Measurements from ENCODE around the gene CDC123. TPM values are rescaled to one million over a fixed set of nuclear protein-coding genes. Genes with fewer than 3 reads are reported as not detected.
"Not testable (repeated sequence)": the region's sequence is repeated elsewhere in the genome, so short reads cannot be mapped to it uniquely, and the experiment has no call there.

The CDC123 gene
- total and polyA plus RNA-seq, 4 donors: 36.7 to 66.7 (median 46.9) TPM

DNA sequence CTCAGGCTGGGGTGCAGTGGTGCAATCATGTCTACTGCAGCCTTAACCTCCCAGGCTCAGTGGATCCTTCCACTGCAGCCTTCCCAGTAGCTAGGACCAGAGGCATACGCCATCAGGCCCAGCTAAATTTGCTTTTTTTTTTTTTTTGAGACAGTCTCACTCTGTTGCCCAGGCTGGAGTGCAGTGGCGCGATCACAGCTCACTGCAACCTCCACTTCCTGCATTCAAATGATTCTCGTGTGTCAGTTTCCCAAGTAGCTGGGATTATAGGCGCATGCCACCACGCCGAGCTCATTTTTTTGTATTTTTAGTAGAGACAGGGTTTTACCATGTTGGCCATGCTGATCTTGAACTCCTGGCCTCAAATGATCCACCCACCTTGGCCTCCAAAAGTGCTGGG lies 81.9 kb downstream of the CDC123 start:
- DNase-seq; H3K27ac ChIP-seq (ENCODE audit: low read depth in 1 of 2, low read length in 2 of 2); H3K9me3 ChIP-seq (ENCODE audit: control insufficient read depth, low read length); H3K27me3 ChIP-seq (ENCODE audit: control insufficient read depth in 1 of 2, insufficient read depth in 2 of 2, low read length in 1 of 2); H3K4me3 ChIP-seq (ENCODE audit: low read length in 2 of 2); intact Hi-C loops (cut with DNase I); H3K4me1 ChIP-seq (ENCODE audit: control insufficient read depth in 1 of 2, insufficient read depth in 2 of 2, low read length in 2 of 2); ATAC-seq (ENCODE audit: low FRiP score); H3K36me3 ChIP-seq (ENCODE audit: control insufficient read depth in 1 of 2, insufficient read depth in 2 of 2, low read length in 1 of 2): not testable (repeated sequence)
- WGBS, 2 donors: 78 to 87% methylated on average over 7 of the region's 7 CpGs

DNA sequence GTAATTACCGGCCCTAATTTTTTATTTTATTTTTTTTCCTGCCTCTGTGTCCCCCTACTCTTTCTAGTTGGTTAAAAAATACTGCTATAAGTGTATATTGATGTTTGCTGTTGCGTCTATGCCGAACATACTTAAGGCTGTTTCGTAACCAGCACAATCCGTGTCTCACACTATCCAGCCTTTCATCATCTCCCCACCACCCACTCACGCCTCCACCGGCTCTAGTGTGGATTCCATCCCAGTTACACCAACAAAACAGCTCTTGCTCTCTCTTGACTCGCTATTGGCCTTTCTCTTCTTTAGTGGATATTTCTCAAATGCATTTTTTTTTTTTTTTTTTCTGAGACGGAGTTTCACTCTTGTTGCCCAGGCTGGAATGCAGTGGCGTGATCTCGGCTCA lies 83.3 kb downstream of the CDC123 start:
- Histone ChIP-seq H3K4me3 (ENCODE audit: low read length in 2 of 2) (no peak overlapping the region), H3K9me3 (ENCODE audit: control insufficient read depth, low read length) (no peaks in the 10 kb centered on the region), H3K36me3 (ENCODE audit: control insufficient read depth in 1 of 2, insufficient read depth in 2 of 2, low read length in 1 of 2) (no peaks in the 10 kb centered on the region), H3K4me1 (ENCODE audit: control insufficient read depth in 1 of 2, insufficient read depth in 2 of 2, low read length in 2 of 2) (no peaks in the 10 kb centered on the region), H3K27me3 (ENCODE audit: control insufficient read depth in 1 of 2, insufficient read depth in 2 of 2, low read length in 1 of 2) (no peaks in the 10 kb centered on the region), H3K27ac (ENCODE audit: low read depth in 1 of 2, low read length in 2 of 2) (no peak overlapping the region)
- ATAC-seq (ENCODE audit: low FRiP score): no peak
- 87 to 92% methylated on average over 11 of the region's 11 CpGs for WGBS, 2 donors
- intact Hi-C loops (cut with DNase I): no loop called here
- no peak for DNase-seq

DNA sequence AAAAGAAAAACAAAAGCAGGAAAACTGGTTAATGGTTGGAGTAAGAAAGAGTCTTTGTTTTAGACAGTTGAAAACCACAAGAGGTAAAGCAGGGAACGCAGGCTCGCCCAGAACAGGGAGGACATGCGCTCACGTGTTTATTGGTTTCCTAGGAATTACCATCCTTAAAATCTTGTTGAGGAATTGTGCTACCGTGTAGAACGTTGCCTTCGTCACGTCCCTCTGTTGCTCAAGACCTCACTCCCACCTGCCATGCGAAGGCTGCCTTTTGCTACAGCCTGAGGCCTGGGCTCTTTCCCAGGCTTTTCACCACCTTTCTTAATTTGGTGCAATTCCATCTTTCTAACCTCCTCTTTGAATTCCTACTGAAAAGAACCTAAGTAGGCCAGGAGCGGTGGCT lies 91.8 kb downstream of the CDC123 start:
- Histone ChIP-seq H3K36me3 (ENCODE audit: control insufficient read depth in 1 of 2, insufficient read depth in 2 of 2, low read length in 1 of 2) (no peaks in the 10 kb centered on the region), H3K27ac (ENCODE audit: low read depth in 1 of 2, low read length in 2 of 2) (no peak overlapping the region), H3K4me1 (ENCODE audit: control insufficient read depth in 1 of 2, insufficient read depth in 2 of 2, low read length in 2 of 2) (no peaks in the 10 kb centered on the region), H3K27me3 (ENCODE audit: control insufficient read depth in 1 of 2, insufficient read depth in 2 of 2, low read length in 1 of 2) (no peaks in the 10 kb centered on the region), H3K9me3 (ENCODE audit: control insufficient read depth, low read length) (no peaks in the 10 kb centered on the region), H3K4me3 (ENCODE audit: low read length in 2 of 2) (no peak overlapping the region)
- DNase-seq (no peak), ATAC-seq (ENCODE audit: low FRiP score) (no peak)
- WGBS, 2 donors: 95 to 97% methylated on average over 10 of the region's 10 CpGs
- intact Hi-C loops (cut with DNase I): no loop called here

DNA sequence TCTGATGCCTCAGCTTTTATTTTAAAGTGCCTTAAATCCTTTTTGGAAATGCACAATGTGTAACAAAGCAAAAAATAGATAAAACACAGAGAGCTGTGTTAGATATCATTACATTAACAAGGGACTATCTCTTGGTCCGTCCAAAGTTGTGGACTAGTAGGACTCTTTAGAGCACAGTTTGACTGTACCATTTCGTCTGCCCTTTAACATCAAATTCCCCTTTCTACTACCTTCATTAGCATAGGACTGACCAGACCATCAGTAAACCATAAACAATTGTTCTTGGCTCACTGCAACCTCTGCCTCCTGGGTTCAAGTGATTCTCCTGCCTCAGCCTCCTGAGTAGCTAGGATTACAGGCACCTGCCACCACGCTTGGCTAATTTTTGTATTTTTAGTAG lies 101.8 kb downstream of the CDC123 start:
- H3K27ac ChIP-seq (ENCODE audit: low read depth in 1 of 2, low read length in 2 of 2); DNase-seq; ATAC-seq (ENCODE audit: low FRiP score); H3K36me3 ChIP-seq (ENCODE audit: control insufficient read depth in 1 of 2, insufficient read depth in 2 of 2, low read length in 1 of 2); H3K27me3 ChIP-seq (ENCODE audit: control insufficient read depth in 1 of 2, insufficient read depth in 2 of 2, low read length in 1 of 2); intact Hi-C loops (cut with DNase I); H3K4me1 ChIP-seq (ENCODE audit: control insufficient read depth in 1 of 2, insufficient read depth in 2 of 2, low read length in 2 of 2); H3K9me3 ChIP-seq (ENCODE audit: control insufficient read depth, low read length); H3K4me3 ChIP-seq (ENCODE audit: low read length in 2 of 2): not testable (repeated sequence)
- WGBS, 2 donors: 85 to 89% methylated on average over 3 of the region's 3 CpGs

DNA sequence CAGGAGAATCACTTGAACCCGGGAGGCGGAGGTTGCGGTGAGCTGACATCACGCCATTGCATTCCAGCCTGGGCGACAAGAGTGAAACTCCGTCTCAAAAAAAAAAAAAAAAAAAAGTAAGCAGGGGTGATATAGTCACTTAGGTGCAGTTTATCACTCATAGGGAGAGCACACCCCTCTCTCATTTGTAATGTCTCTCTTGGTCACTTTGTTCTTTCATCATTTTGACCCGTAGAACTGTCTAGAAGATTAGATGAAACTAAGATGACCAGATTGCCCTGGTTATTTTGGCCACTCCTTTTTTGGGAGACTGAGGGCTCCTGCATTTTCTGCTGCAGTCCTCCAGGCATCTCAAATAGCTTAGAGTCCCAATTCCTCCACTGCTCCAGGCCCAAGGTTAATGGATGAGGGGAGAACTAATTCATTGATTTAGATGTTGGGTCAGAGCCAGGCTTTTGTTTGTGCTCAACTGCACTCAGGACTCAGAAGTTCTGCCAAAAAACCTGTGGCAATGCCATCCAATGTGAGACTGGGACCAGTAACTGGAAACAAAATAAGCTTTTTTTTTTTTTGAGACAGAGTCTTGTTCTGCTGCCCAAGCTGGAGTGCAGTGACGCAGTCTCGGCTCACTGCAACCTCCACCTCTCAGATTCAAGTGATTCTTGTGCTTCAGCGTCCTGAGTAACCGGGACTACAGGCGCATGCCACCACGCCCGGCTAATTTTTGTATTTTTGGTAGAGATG lies 103.4 kb downstream of the CDC123 start:
- Histone ChIP-seq H3K4me3 (ENCODE audit: low read length in 2 of 2) (no peak overlapping the region), H3K36me3 (ENCODE audit: control insufficient read depth in 1 of 2, insufficient read depth in 2 of 2, low read length in 1 of 2) (no peaks in the 10 kb centered on the region), H3K9me3 (ENCODE audit: control insufficient read depth, low read length) (no peaks in the 10 kb centered on the region), H3K27ac (ENCODE audit: low read depth in 1 of 2, low read length in 2 of 2) (no peak overlapping the region), H3K27me3 (ENCODE audit: control insufficient read depth in 1 of 2, insufficient read depth in 2 of 2, low read length in 1 of 2) (no peaks in the 10 kb centered on the region), H3K4me1 (ENCODE audit: control insufficient read depth in 1 of 2, insufficient read depth in 2 of 2, low read length in 2 of 2) (no peaks in the 10 kb centered on the region)
- 87 to 90% methylated on average over 13 to 14 of the region's 14 CpGs for WGBS, 2 donors
- intact Hi-C loops (cut with DNase I): no loop called here
- DNase-seq: peak in 1 of 2 donors; percentile 10
- ATAC-seq (ENCODE audit: low FRiP score): no peak

Other genes with a start within 250 kb of the CDC123 start
- gene UPF2, start 153.4 kb upstream of the CDC123 start, total RNA-seq: 10 to 100 TPM; 17.8 to 26.1 TPM
- gene UPF2, start 153.4 kb upstream of the CDC123 start, polyA plus RNA-seq: 10 to 100 TPM; 16.0 to 27.5 TPM
- 10 to 100 TPM; 16.2 to 20.2 TPM for gene DHTKD1, start 127.2 kb upstream of the CDC123 start, total RNA-seq
- gene DHTKD1, start 127.2 kb upstream of the CDC123 start, polyA plus RNA-seq: 1 to 10 TPM; 4.0 to 7.2 TPM
- gene SEC61A2, start 66.5 kb upstream of the CDC123 start, total RNA-seq: 1 to 10 TPM; 7.9 to 8.7 TPM
- gene SEC61A2, start 66.5 kb upstream of the CDC123 start, polyA plus RNA-seq: 1 to 10 TPM; 3.3 to 6.1 TPM
- 10 to 100 TPM; 25.9 to 39.7 TPM for gene NUDT5, start 297 bp upstream of the CDC123 start, total RNA-seq
- 10 to 100 TPM; 21.3 to 37.8 TPM for gene NUDT5, start 297 bp upstream of the CDC123 start, polyA plus RNA-seq
- 10 to 100 TPM; 10.9 to 19.0 TPM for gene CAMK1D, start 153.4 kb downstream of the CDC123 start, total RNA-seq
- gene CAMK1D, start 153.4 kb downstream of the CDC123 start, polyA plus RNA-seq: 1 to 10 TPM; 1.9 to 4.4 TPM